Measurements from ENCODE around the gene HCFC1. TPM values are rescaled to one million over a fixed set of nuclear protein-coding genes. Genes with fewer than 3 reads are reported as not detected.
A peak's percentile ranks its signal among the peaks of the same experiment; 100 is the strongest.

HCFC1 gene
- total RNA-seq, 1 experiment from 2014 or later, result 137 TPM

GRCh38 chrX:154002215-154002719 lies 30.6 kb upstream of the HCFC1 start:
- H3K27ac ChIP-seq (ENCODE audit: low read depth, low read length, poor library complexity, severe bottlenecking), result peak overlapping the region; percentile 65
- no peaks in the 10 kb centered on the region for H3K27me3 ChIP-seq (replicated peaks; ENCODE audit: insufficient read depth, low read depth, low read length, poor library complexity)
- DNase-seq (ENCODE audit: low spot score), result peak; percentile 46
- no peak overlapping the region for H3K4me3 ChIP-seq (ENCODE audit: low read depth, low read length, poor library complexity, severe bottlenecking)
- no peaks in the 10 kb centered on the region for H3K4me1 ChIP-seq (ENCODE audit: insufficient read depth, low read length, poor library complexity, severe bottlenecking)
- TF ChIP-seq CTCF (conservative IDR thresholded peaks at IDR 0.05; ENCODE audit: low read depth, low read length) (no peak), EZH2 (IDR thresholded peaks at IDR 0.05; ENCODE audit: borderline replicate concordance, low read depth, low read length, poor library complexity, severe bottlenecking) (no peak)
- H3K9me3 ChIP-seq (ENCODE audit: low read depth, low read length, poor library complexity, severe bottlenecking), result no peaks in the 10 kb centered on the region
- no TSS peak for BruUV-seq (replicated peaks)
- CTCF ChIA-PET, result no interaction called here
- intact Hi-C loops (cut with micrococcal nuclease; ENCODE audit: unreplicated experiment), result no loop called here
- POLR2A ChIA-PET (ENCODE audit: low non-redundant PET), result interaction anchor here (0.6 kb wide), 1 partner anchor 91 kb away, joined by 8 read pairs; no protein-coding TSS in a partner anchor
- no peaks in the 10 kb centered on the region for H3K36me3 ChIP-seq (ENCODE audit: insufficient read depth, low read length, poor library complexity, severe bottlenecking)

- Histone ChIP-seq H3K4me3 (ENCODE audit: low read depth, low read length, poor library complexity, severe bottlenecking) (no peak overlapping the region), H3K4me1 (ENCODE audit: insufficient read depth, low read length, poor library complexity, severe bottlenecking) (no peaks in the 10 kb centered on the region), H3K36me3 (ENCODE audit: insufficient read depth, low read length, poor library complexity, severe bottlenecking) (no peaks in the 10 kb centered on the region), H3K27me3 (replicated peaks; ENCODE audit: insufficient read depth, low read depth, low read length, poor library complexity) (peaks cover 4% of the 10 kb centered on the region), H3K9me3 (ENCODE audit: low read depth, low read length, poor library complexity, severe bottlenecking) (no peaks in the 10 kb centered on the region), H3K27ac (ENCODE audit: low read depth, low read length, poor library complexity, severe bottlenecking) (no peak overlapping the region)
- CTCF ChIA-PET, result interaction anchor here (0.5 kb wide), 1 partner anchor 19 kb away, joined by 4 read pairs; no protein-coding TSS in a partner anchor
- intact Hi-C loops (cut with micrococcal nuclease; ENCODE audit: unreplicated experiment), result no loop called here
- DNase-seq (ENCODE audit: low spot score), result no peak
- BruUV-seq (replicated peaks), result no TSS peak
- TF ChIP-seq CTCF (conservative IDR thresholded peaks at IDR 0.05; ENCODE audit: low read depth, low read length) (no peak), EZH2 (IDR thresholded peaks at IDR 0.05; ENCODE audit: borderline replicate concordance, low read depth, low read length, poor library complexity, severe bottlenecking) (no peak)
- POLR2A ChIA-PET (ENCODE audit: low non-redundant PET), result no interaction called here
Observed at GRCh38 chrX:154000051-154000450, 28.4 kb upstream of the HCFC1 start.

- H3K27me3 ChIP-seq (replicated peaks; ENCODE audit: insufficient read depth, low read depth, low read length, poor library complexity), result peaks cover 4% of the 10 kb centered on the region
- H3K9me3 ChIP-seq (ENCODE audit: low read depth, low read length, poor library complexity, severe bottlenecking), result no peaks in the 10 kb centered on the region
- BruUV-seq (replicated peaks), result no TSS peak
- intact Hi-C loops (cut with micrococcal nuclease; ENCODE audit: unreplicated experiment), result no loop called here
- no peaks in the 10 kb centered on the region for H3K36me3 ChIP-seq (ENCODE audit: insufficient read depth, low read length, poor library complexity, severe bottlenecking)
- POLR2A ChIA-PET (ENCODE audit: low non-redundant PET), result no interaction called here
- H3K4me1 ChIP-seq (ENCODE audit: insufficient read depth, low read length, poor library complexity, severe bottlenecking), result no peaks in the 10 kb centered on the region
- no peak for DNase-seq (ENCODE audit: low spot score)
- no peak for TF ChIP-seq CTCF (conservative IDR thresholded peaks at IDR 0.05; ENCODE audit: low read depth, low read length)
- no peak for TF ChIP-seq EZH2 (IDR thresholded peaks at IDR 0.05; ENCODE audit: borderline replicate concordance, low read depth, low read length, poor library complexity, severe bottlenecking)
- H3K27ac ChIP-seq (ENCODE audit: low read depth, low read length, poor library complexity, severe bottlenecking), result no peak overlapping the region
- CTCF ChIA-PET, result no interaction called here
- H3K4me3 ChIP-seq (ENCODE audit: low read depth, low read length, poor library complexity, severe bottlenecking), result no peak overlapping the region
Observed at GRCh38 chrX:153999359-154000037, 27.9 kb upstream of the HCFC1 start.
